Measurements from ENCODE around the gene DCBLD2.

DCBLD2 gene

GRCh38 chr3:98766924-98767323 is 134.6 kb downstream of the DCBLD2 start:
- no peak for DNase-seq (ENCODE audit: low read depth in 2 of 2)

GRCh38 chr3:98765721-98766120 is 135.8 kb downstream of the DCBLD2 start:
- DNase-seq (ENCODE audit: low read depth in 2 of 2): no peak

GRCh38 chr3:98764472-98764884 is 137.0 kb downstream of the DCBLD2 start:
- no peak for DNase-seq (ENCODE audit: low read depth in 2 of 2)

GRCh38 chr3:98763819-98764418 is 137.6 kb downstream of the DCBLD2 start:
- no peak for DNase-seq (ENCODE audit: low read depth in 2 of 2)

- DNase-seq (ENCODE audit: low read depth in 2 of 2): no peak
Observed at GRCh38 chr3:98763076-98763475, 138.4 kb downstream of the DCBLD2 start, which contains the start of gene ST3GAL6. Gene ST3GAL6, plus strand, starts transcription at chr3:98763340. Its CDS starts 5,101 bp downstream, at chr3:98768441.

GRCh38 chr3:98761643-98762229 is 139.8 kb downstream of the DCBLD2 start:
- no peak for DNase-seq (ENCODE audit: low read depth in 2 of 2)

GRCh38 chr3:98759629-98760028 is 141.9 kb downstream of the DCBLD2 start:
- DNase-seq (ENCODE audit: low read depth in 2 of 2): no peak

- no peak for DNase-seq (ENCODE audit: low read depth in 2 of 2)
Observed at GRCh38 chr3:98755601-98756000, 145.9 kb downstream of the DCBLD2 start.

GRCh38 chr3:98754483-98754882 is 147.0 kb downstream of the DCBLD2 start:
- no peak for DNase-seq (ENCODE audit: low read depth in 2 of 2)

- DNase-seq (ENCODE audit: low read depth in 2 of 2): no peak
Observed at GRCh38 chr3:98750276-98750919, 151.1 kb downstream of the DCBLD2 start.

- DNase-seq (ENCODE audit: low read depth in 2 of 2): no peak
Observed at GRCh38 chr3:98746882-98747281, 154.6 kb downstream of the DCBLD2 start.

- DNase-seq (ENCODE audit: low read depth in 2 of 2): no peak
Observed at GRCh38 chr3:98746122-98746521, 155.4 kb downstream of the DCBLD2 start.

Data from activated CD8-positive, alpha-beta memory T cell treated with anti-CD3 and anti-CD28 coated beads for 4 hours (primary cell).